ENCODE results near the gene CXCL13. TPM values are rescaled to one million over a fixed set of nuclear protein-coding genes. Genes with fewer than 3 reads are reported as not detected.

The CXCL13 gene
- total and polyA plus RNA-seq, 2 of the 8 experiments (the other 6 are each of a cell fraction or from before 2014, with no cell fraction given), result not detected

- Histone ChIP-seq H2BK12ac (ENCODE audit: low read depth, low read length) (no peak overlapping the region), H3K4ac (replicated peaks; ENCODE audit: insufficient read length, low read depth, low read length) (no peak overlapping the region), H3K4me2 (ENCODE audit: insufficient read depth in 1 of 2, low read depth in 2 of 2, low read length in 2 of 2) (no peak overlapping the region), H3K14ac (ENCODE audit: insufficient read length) (no peak overlapping the region), H2BK15ac (ENCODE audit: low read length) (no peak overlapping the region), H4K20me1 (replicated peaks in 1 of 2; ENCODE audit: control insufficient read depth in 1 of 2, insufficient read depth in 2 of 2, low read length in 2 of 2) (no peaks in the 10 kb centered on the region), H2BK120ac (replicated peaks; ENCODE audit: low read depth, low read length) (no peak overlapping the region), H2AFZ (ENCODE audit: low read length) (no peak overlapping the region), H3K79me1 (ENCODE audit: low read depth, low read length) (no peaks in the 10 kb centered on the region), H2BK20ac (ENCODE audit: low read length) (no peak overlapping the region), H2AK5ac (ENCODE audit: low read depth, low read length) (no peak overlapping the region), H4K5ac (ENCODE audit: insufficient read length, low read depth, low read length) (no peak overlapping the region), H3K9me3 (ENCODE audit: insufficient read depth in 2 of 2, low read depth in 1 of 2, low read length in 1 of 2) (no peaks in the 10 kb centered on the region; a peak in 1 of 4 replicates), H4K8ac (ENCODE audit: extremely low read depth, insufficient read depth, low read length) (no peak overlapping the region), H4K91ac (replicated peaks; ENCODE audit: insufficient read length, low read length) (no peak overlapping the region), H3K27me3 (replicated peaks in 1 of 4; ENCODE audit: control insufficient read depth in 3 of 4, extremely low read depth in 1 of 4, insufficient read depth in 3 of 4, low read length in 3 of 4) (no peaks in the 10 kb centered on the region), H2BK5ac (ENCODE audit: low read depth, low read length) (no peak overlapping the region), H3K9ac (replicated peaks in 1 of 4; ENCODE audit: extremely low read depth in 1 of 4, low read depth in 3 of 4, low read length in 3 of 4) (no peak overlapping the region), H3K36me3 (ENCODE audit: control insufficient read depth in 2 of 4, insufficient read depth in 4 of 4, low read length in 3 of 4) (no peaks in the 10 kb centered on the region; a peak in 1 of 8 replicates), H3K18ac (ENCODE audit: extremely low read depth, low read length) (no peak overlapping the region), H3K56ac (replicated peaks; ENCODE audit: insufficient read length, low read depth, low read length) (no peak overlapping the region), H3K23me2 (ENCODE audit: low read depth, low read length) (no peaks in the 10 kb centered on the region), H3K4me3 (ENCODE audit: extremely low read depth in 1 of 4, insufficient read depth in 2 of 4, low read depth in 3 of 4, low read length in 4 of 4) (no peak overlapping the region), H3K23ac (ENCODE audit: insufficient read length) (no peak overlapping the region), H3K79me2 (ENCODE audit: control insufficient read depth in 1 of 2, insufficient read depth in 2 of 2, low read length in 2 of 2) (no peaks in the 10 kb centered on the region), H3K27ac (ENCODE audit: low read depth, low read length) (no peak overlapping the region), H3K4me1 (replicated peaks in 1 of 4; ENCODE audit: control insufficient read depth in 3 of 4, insufficient read depth in 4 of 4, low read length in 3 of 4) (no peaks in the 10 kb centered on the region)
- ChIA-PET CTCF (ENCODE audit: partially characterized antibody) (interaction anchor here (0.7 to 1.1 kb wide), 4 partner anchors 16 to 64 kb away, joined by 3 to 4 read pairs (median 3); no protein-coding TSS in a partner anchor), POLR2A (ENCODE audit: partially characterized antibody) (no interaction called here)
- DNase-seq (ENCODE audit: low read depth in 1 of 2, low spot score in 2 of 2) (no peak), FAIRE-seq (no peak)
- TF ChIP-seq RNF2 (IDR thresholded peaks at IDR 0.05; ENCODE audit: borderline replicate concordance, low read depth, low read length, missing control alignments, poor library complexity, severe bottlenecking) (no peak), POLR2AphosphoS5 (IDR thresholded peaks at IDR 0.05; ENCODE audit: low read depth, low read length) (no peak), TBP (IDR thresholded peaks at IDR 0.05; ENCODE audit: low read depth, low read length) (no peak), EP300 (IDR thresholded peaks at IDR 0.05; ENCODE audit: borderline replicate concordance in 1 of 2, low read depth in 2 of 2, low read length in 2 of 2) (no peak), BRCA1 (IDR thresholded peaks at IDR 0.05; ENCODE audit: low read depth, low read length) (no peak)
- WGBS, 2 experiments (ENCODE audit: extremely low coverage in 1 of 2, insufficient coverage in 1 of 2, insufficient read length in 1 of 2, insufficient replicate concordance in 2 of 2, low coverage in 1 of 2, low lambda C conversion rate in 2 of 2, missing lambda C conversion rate in 1 of 2), result 93% methylated on average over 7 of the region's 7 CpGs; no CpG with 5 or more reads in 1 of the 2 experiments
These were observed 29.6 kb downstream of the CXCL13 start for GRCh38 chr4:77635246-77635645.

Measured in H1 (cell line).